Inflammatory macrophage treated with lipopolysaccharide for 4 hours (primary cell): ENCODE measurements around the gene SYTL4.

Experiments
- DNase-seq: peaks from one replicate; pipeline ENCODE4 v3.0.0-alpha.2; 2020

Gene SYTL4

GRCh38 chrX:100645106-100645505, 86.8 kb downstream of the SYTL4 start:
- DNase-seq = no peak

DNA sequence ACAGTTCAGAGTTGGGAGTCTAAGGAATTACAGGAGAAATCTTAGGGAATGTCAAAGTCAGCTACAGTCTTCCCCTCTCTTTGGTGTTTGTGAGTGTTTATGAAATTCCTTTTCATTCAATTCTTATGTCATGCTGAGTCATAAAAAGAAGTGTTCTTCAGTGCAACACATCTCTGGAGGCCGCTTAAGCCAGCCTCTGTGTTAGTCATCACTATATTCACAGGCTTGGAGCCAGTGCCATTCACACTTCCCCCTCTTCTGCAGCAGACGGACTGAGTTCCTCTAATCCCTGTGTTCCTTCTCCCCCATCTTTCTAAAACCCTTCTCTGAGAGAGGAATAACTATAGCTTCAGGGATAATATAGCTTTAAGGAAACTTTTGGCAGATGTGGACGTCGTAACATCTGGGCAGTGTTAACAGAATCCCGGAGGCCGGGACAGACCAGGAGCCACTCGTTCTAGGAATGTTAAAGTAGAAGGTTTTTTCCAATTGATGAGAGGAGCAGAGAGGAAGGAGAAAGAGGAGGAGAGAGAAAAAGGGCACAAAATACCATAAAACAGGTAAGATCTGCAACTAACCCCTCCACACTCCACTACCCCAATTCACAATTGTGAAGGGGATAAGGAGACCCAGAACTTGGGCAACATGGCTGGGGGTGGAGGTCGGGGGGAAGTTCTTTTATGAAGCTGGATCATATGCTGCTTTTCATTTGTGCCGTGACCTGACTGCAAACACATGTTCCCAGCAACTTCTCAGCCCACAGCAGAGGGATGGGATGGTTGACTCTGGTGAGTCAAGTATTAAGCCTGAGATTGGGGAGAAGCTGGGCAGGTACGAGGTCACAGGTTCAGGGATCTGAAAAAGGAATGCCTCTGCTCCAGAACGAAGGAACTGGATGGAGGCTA, 87.7 kb downstream of the SYTL4 start, which contains the start of gene SRPX2:
Gene SRPX2, plus strand, starts transcription at position 244 of the 905 bp plus-strand sequence. CDS start 2,124 bp downstream, outside the sequence.
- DNase-seq = peak; percentile 85

GRCh38 chrX:100643212-100643611, 88.7 kb downstream of the SYTL4 start:
- DNase-seq = no peak

DNA sequence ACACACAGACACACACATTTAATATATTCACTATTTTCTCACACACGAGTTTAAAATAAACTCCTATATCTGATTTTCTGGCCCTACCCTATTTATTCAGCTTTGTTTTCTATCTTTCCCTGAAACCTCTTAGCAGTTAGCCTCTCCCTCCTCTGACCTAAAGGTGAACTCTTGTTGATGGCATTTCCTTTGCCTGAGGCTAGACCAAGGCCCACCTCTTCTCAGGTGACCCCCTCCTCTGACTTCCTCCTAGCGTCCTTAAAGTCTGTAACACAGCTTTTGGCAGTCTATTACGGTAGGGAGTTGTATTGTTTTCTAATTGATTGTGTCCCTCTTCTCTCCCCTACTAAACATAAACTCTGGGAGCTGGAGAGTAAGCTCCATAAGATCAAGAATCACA, 89.6 kb downstream of the SYTL4 start:
- no peak for DNase-seq

GRCh38 chrX:100636321-100636991, 95.5 kb downstream of the SYTL4 start, which contains the start of gene TSPAN6:
Gene TSPAN6, minus strand, starts transcription at chrX:100636806. Its CDS starts 112 bp downstream, at chrX:100636694.
- DNase-seq = peak; percentile 59

DNA sequence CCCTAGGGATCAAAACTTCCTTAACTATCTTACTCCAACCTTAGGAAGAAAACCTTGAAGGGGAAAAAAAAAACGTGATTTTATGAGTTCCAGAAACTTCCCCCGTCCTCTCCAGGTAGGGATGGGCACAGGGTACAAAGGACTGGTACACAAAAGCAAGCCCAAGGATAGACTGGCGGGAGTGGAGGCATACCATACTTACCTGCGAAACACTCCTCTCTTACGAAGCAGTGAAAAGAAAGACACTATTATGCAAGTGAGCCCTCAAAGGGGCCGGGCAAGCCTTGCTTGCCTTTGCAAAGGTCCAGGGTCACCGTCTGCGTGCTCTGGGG, 96.0 kb downstream of the SYTL4 start:
- DNase-seq = no peak

GRCh38 chrX:100635040-100635439, 96.9 kb downstream of the SYTL4 start:
- no peak for DNase-seq

GRCh38 chrX:100625985-100626491, 105.9 kb downstream of the SYTL4 start:
- DNase-seq = peak; percentile 11
